Subcutaneous adipose tissue (tissue), 4 donors: ENCODE measurements around the gene DNM3. TPM values are rescaled to one million over a fixed set of nuclear protein-coding genes. Genes with fewer than 3 reads are reported as not detected.

ENCODE experiments used
- total RNA-seq, 4 donors: library from RNA; depleted of rRNA; stranded (reverse); fragments of >200 nt; gene quantifications; one replicate each; pipeline ENCODE4 v1.1.0, GENCODE V29; 2016
- TF ChIP-seq, protein P1 (sequence below): fragments of 450-650 bp; IDR thresholded peaks from one replicate; pipeline ENCODE4 v1.5.1; 2016; ENCODE audit warnings: low read depth, mild to moderate bottlenecking, control low read depth, antibody characterized with exemption, moderate library complexity

The DNM3 gene
- total RNA-seq, 4 donors from 2014 or later = 4.1 to 8.8 (median 7.6) TPM

DNA sequence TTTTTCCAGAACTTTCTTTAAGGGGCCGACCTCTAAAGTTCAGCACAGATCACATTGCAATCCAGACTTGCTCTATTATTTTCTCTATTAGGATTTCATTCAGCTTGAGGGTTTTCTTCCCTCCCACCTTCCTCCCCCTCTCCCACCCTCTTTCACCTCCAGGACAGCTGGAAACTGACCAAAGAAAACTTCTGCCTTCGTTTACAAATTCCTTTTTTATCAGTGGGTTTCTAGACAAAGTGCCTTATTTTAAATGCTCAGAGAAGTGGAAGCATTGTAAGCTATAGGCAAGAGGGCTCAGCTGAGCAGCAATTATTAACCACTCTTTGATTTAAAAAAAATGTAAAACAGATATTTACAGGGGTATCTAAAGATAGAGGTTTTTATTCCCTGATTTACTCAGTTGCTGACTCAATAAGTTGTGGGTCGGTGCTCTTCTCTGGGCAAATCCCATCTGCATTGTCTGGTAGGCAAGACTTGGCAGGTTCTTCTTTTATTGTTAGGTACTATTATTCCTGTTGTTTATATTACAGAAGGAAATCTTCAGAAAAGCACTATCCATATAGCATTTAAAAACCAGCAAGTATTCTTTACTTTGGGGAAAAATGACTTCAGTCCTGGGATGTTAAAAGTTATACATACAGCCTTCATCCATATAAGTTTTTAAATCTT, 302.2 kb downstream of the DNM3 start:
- TF ChIP-seq, protein P1, sequence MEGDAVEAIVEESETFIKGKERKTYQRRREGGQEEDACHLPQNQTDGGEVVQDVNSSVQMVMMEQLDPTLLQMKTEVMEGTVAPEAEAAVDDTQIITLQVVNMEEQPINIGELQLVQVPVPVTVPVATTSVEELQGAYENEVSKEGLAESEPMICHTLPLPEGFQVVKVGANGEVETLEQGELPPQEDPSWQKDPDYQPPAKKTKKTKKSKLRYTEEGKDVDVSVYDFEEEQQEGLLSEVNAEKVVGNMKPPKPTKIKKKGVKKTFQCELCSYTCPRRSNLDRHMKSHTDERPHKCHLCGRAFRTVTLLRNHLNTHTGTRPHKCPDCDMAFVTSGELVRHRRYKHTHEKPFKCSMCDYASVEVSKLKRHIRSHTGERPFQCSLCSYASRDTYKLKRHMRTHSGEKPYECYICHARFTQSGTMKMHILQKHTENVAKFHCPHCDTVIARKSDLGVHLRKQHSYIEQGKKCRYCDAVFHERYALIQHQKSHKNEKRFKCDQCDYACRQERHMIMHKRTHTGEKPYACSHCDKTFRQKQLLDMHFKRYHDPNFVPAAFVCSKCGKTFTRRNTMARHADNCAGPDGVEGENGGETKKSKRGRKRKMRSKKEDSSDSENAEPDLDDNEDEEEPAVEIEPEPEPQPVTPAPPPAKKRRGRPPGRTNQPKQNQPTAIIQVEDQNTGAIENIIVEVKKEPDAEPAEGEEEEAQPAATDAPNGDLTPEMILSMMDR = no peak

DNA sequence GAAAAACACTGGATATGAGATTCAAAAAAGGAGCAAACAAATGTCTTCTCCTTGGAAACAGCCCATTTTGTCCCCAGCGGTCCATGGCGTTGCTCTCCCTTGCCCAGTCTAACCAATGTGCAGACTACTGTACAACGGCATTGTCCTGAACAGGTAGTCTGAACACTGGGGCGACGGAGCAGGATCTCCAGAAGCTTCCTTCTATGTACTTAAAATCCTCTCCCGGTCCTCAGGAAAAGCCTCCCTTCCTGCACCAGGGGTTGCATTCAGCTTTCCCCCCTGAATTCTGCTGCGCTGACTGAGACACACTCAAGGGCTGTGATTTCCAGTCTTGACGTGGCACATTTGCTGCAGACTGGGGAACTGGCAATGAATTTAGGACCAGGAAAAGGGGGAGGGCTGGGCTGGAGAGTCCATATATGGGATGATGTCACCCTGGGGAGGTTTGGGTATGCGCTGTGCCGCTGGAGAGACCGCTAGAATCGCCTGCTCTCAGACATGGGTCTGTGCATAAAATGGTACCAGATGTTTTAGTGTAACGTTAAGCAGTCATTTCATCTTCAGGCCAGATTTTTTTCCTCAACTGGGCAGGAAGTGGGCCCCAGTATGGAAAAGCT, 303.3 kb downstream of the DNM3 start:
- TF ChIP-seq, protein P1 = no peak

DNA sequence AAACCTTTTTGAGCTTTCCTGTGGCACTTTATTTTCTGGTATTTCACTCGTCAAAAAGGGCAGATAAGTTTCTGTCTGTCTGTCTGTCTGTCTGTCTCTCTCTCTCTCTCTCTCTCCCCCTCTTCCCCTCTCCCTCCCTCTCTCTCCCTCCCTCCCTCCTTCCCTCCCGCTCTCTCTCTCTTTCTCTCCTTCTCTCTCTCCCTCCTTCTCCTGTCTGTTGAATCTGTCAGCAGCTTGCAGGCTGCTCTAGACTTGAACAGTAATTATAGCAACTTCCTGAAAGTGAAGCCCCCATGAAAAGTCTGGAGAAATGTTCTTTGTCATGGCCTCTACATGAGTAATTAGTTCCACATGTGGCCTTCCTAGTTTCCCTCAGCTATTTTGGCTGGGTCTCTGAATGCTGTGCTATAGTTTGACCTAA, 303.9 kb downstream of the DNM3 start:
- TF ChIP-seq, protein P1 = no peak

DNA sequence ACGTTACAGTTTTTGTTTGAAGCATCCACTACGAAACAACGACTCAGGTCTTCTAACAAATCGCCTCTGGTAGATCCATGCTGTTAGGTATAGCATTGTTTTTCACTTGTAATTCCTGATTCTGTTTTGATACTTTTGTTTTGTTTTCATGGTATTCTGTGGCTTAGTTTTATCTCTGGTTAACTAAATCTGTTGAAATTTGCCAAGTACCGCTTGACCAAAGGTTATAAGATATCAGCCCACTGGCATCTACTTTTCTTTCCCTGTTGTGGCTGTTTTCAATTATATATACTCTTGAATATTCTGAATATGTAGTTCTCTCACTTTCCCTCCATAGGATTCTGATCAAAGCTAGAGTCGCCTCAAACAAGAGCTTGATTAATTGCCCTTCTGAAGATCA, 304.4 kb downstream of the DNM3 start:
- TF ChIP-seq, protein P1 = no peak

DNA sequence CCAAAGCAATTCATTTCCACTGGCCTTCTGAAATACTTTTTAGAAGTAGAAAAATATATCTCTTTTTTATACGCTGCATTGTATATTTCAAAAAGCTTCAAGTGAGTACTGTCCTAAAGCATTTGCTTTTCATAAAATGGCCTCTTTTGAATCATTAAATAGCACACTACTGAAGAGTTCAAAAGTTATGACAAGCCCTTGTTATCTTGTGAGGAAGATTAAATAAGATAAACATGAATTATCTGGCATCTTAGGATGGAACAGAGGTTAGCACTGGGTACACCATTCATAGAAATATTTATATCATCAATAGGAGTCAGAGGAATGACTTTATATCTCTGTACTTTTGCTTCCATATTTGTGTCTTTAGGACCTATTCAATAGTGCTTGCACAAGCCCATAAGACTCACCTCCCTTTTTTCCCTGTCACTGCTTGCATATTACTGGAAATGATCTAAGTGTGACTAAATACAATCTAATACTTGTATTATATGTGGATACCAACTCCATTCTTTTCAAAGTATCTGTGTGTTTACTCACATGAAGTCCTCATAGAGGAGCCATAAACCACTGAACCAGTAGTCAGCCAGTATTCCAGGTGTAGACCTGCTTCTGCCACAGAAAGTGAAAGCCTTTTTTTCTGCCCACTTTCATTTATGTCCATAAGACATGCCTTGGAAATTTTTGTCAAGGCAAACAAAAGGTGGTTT, 305.0 kb downstream of the DNM3 start:
- TF ChIP-seq, protein P1 = no peak

DNA sequence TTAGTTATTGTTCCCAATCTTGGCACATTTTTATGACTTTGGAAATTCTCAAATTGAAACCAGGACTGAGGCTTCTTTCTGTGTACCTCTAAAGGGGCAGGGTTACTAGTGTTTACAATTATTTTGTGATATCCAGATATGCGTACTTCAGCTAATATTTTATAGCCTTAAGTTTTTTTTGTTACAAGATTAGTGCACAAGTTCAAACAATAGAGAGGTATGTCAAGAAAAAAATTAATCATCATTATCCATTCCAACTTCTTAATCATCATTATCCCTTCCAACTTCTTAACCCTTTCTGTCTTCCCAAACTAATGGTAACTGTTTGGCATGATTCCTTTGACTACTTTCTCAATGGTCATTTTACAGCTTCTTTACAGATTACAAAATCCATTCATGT, 306.2 kb downstream of the DNM3 start:
- TF ChIP-seq, protein P1 = no peak

DNA sequence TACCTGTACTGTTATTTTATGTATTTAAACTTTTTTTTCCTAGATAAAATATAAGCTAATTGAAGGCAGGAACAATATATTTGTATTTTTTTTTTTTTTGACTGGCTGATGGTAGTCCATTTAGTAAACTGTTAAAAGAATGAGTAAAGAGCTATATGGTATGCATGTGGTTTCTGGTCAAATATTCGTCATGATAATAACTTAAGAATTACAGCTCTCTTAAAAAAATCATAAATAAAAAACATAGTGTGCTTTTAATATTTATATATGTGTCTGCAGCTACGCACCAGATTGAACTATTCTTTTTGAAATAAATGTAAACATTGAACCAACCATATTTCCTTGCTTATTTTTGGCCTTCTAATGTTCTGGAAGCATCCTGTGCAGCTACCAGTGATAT, 306.9 kb downstream of the DNM3 start:
- TF ChIP-seq, protein P1 = no peak
